ENCODE results near the gene BICRA.
A peak's percentile ranks its signal among the peaks of the same experiment; 100 is the strongest.
"Not testable (repeated sequence)": the region's sequence is repeated elsewhere in the genome, so short reads cannot be mapped to it uniquely, and the experiment has no call there.

The BICRA gene

GRCh38 chr19:47608969-47609905, at the start of gene BICRA:
Gene BICRA, plus strand, starts transcription at chr19:47609134. Its CDS starts 64,441 bp downstream, at chr19:47673575.
- DNase-seq (ENCODE audit: low read depth in 2 of 2), result peak; percentile 58 to 62

- no peak for DNase-seq (ENCODE audit: low read depth in 2 of 2)
These were observed 47.9 kb upstream of the BICRA start for GRCh38 chr19:47560999-47561398.

DNA sequence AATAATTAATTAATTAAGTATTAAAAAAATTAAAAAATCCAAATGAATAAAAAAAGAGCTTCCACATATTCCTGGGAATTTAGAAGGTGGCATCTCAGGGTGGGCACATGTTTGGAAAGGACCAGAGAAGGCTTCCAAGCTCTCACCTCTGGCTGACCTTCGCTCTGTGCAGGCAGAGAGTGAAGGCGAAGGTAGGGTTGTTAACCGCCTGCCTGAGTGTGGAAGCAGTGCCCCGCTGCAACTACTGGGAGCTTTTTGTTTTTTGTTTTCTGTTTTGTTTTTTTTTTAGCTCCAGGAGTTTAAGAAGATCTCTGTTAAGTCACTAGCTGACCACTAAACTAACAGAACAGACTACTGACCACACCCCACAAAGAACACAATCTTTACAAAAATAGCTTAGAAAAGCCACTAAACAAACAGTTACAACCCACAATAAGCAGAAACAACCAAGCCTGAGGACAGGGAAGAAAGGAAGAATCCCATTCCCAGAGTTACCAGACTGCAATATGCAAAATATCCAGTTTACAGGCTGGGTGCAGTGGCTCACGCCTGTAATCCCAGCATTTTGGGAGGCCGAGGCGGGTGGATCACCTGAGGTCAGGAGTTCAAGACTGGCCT, 47.4 kb upstream of the BICRA start:
- DNase-seq (ENCODE audit: low read depth in 2 of 2), result no peak

GRCh38 chr19:47564081-47564480, 44.9 kb upstream of the BICRA start:
- DNase-seq (ENCODE audit: low read depth in 2 of 2), result no peak

DNA sequence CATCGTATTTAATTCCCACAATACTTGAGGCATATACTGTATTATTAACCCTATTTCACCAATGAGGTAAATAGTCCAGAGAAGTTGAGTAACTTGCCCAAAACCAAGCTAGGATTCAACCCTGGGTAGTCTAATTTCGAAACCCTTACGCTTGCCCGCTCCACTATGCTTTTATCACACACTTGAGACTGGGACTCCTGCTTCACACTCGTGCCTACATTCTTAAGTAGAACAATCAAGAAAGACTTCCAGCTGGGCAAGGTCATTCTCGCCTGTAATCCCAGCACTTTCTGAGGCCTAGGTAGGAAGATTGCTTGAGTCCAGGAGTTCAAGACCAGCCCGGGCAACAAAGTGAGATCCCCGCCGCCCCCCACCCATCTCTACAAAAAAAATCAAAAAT, 39.6 kb upstream of the BICRA start:
- no peak for DNase-seq (ENCODE audit: low read depth in 2 of 2)

DNA sequence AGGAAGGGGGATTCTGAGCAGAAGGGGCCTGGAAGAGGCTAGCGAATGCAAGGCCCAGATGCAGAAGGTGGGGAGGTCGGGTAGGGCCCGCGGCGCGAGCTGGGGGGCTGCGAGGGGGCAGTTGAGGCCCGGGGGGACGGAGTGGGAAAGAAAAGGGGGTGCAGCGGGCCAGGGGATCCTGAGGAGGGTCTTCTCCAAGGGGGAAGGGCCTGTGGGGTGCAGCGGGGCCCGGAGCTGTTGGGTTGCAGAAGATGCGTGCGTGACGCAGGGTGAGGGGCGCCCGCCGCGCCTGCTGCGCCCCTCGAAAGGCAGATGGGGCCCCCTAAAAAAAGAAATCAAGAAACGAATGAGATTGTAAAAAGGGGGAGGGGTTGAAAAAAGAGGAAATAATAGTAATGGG, 36.3 kb upstream of the BICRA start:
- DNase-seq (ENCODE audit: low read depth in 2 of 2), result no peak

GRCh38 chr19:47573071-47574026, 35.6 kb upstream of the BICRA start, which contains the start of gene ZNF541:
Gene ZNF541, minus strand, starts transcription at chr19:47573148. Its CDS starts 17,292 bp downstream, at chr19:47555856.
- peak; percentile 71 to 72 for DNase-seq (ENCODE audit: low read depth in 2 of 2)

GRCh38 chr19:47580397-47580796, 28.5 kb upstream of the BICRA start:
- DNase-seq (ENCODE audit: low read depth in 2 of 2), result no peak

DNA sequence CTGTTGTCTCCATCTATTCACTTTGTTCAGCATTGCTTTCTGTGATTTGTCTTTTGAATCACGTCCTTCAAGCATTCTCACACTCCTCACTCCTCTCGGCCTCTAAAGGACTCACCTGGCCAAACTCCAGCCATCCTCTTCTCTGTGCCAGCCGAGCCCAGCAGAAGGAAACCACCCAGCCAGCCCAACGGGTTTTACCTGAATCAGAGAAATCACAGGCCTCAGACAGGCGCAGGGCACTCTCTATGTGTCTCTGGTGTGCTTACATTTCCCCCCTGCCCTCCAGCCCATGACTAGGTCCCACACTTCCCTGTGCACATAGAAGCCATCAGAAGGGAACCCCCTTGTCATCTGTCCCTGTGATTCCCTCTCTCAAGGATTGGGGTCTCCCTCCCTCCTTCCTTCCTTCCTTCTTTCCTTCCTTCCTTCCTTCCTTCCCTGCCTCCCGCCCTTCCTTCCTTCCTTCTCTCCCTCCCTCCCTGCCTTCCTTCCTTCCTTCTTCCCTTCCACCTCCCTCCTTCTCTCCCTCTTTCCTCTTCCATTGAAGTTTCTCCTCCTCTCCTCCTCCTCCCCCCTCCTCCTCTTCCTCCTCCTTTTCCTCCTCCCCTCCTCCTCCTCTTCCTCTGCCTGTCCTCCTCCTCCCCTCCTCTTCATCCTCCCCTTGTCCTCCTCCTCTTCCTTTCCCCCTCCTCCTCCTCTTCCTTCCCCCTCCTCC, 27.2 kb upstream of the BICRA start:
- DNase-seq (ENCODE audit: low read depth in 2 of 2), result no peak

DNA sequence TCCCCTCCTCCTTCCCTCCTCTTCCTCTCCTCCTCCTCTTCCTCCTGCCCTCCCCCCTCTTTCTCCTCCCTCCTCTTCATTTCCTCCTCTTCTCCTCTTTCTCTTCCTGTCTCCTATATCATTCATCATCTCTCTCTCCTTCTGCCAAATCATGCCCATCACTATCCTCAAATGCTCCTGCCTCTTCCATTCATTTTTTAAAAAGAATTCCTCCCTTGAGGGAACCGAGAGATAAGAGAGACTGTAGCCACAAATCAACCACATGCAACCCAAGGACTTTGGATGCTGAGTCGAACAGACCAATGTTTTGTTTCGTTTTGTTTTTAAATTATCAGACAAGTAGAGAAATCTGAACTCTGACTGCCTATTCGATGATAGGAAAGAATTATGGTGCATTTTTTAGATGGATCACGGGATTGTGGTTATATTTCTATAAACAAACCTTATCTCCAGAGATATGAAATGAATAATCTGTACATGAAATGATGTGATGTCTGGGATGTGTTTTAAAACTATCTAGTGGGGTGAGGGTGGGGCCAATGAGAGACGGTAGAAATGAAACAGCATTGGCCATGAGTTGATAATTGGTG, 26.5 kb upstream of the BICRA start:
- no peak for DNase-seq (ENCODE audit: low read depth in 2 of 2)

- DNase-seq (ENCODE audit: low read depth in 2 of 2), result not testable (repeated sequence)
These were observed 25.8 kb upstream of the BICRA start for GRCh38 chr19:47583161-47583560.

DNA sequence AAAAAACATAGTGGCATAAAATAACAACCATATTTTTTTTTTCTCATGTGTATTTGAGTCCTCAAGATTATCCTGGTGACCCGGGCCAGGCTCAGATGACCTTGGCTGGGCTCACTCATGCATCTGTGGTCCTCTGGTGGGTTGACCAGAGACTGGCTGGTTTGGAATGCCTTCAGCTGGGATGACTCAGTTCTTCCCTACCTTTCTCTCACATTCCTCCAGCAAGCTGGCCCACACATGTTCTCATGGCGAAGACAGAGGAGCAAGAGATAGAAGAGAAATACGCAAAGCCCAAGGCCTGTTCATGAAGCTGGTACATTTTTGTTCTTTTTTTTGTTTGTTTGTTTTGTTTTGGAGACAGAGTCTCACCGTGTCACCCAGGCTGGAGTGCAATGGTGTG, 21.6 kb upstream of the BICRA start:
- no peak for DNase-seq (ENCODE audit: low read depth in 2 of 2)

GRCh38 chr19:47589824-47590223, 19.1 kb upstream of the BICRA start:
- DNase-seq (ENCODE audit: low read depth in 2 of 2), result no peak

GRCh38 chr19:47593860-47594259, 15.1 kb upstream of the BICRA start:
- no peak for DNase-seq (ENCODE audit: low read depth in 2 of 2)

DNA sequence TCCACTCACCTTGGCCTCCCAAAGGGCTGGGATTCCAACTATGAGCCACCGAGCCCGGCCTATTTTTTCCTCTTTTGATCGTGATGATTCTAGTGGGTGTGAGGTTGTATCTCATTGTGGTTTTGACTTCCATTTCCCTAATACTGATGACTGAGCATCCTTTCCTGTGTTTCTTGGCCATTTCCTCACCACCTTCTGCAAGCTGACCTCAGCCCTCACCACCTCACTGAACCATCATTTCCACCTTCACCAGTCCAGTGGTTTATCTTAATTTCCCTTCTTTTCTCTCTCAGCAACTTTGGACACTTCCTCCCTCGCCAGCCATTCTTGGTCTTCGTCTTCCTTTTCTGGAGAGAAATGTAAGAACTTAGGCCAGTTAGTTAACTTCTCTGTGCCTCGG, 13.0 kb upstream of the BICRA start:
- no peak for DNase-seq (ENCODE audit: low read depth in 2 of 2)

DNA sequence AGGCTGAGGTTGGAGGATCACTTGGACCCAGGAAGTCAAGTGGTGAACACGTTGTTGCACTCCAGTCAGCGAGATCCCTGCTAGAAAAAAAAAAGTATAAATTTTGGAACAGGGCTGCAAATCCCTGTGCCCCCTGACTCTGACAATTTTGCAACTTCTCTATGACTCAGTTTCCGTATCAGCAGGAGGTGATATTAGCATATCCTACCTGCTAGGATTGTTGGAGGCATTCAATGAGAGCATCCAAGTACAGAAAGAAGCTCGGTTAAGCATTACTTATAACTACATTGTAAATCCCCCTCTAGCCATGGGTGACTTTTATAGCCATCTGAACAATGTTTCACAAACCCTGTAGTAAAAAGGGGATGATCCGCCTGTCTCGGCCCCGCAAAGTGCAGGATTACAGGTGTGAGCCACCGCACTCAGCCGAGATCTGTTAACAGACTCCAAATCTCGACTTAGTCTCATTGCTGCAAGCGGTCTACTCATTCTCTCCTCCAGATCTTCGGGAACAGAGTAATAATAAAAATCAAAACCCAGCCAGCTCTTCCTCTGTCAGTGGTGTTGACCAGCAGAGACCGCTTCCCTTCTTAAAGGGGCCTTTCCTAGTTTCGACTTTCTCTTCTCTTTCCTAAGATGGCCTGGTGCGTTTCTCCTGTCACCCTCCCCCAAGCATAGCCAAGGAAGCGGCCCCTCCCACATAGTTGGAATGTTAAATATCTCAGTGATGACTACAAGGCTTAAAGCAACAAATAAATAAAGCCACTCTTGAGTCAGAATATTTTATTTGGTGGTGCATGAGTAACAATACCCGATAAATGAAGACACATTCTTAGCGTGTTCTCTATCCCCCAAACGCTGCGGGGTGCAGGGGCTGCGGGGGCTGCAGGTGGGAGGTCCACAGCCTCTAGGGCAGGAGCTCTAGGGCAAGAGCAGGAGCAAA, 10.3 kb upstream of the BICRA start:
- DNase-seq (ENCODE audit: low read depth in 2 of 2), result no peak

DNA sequence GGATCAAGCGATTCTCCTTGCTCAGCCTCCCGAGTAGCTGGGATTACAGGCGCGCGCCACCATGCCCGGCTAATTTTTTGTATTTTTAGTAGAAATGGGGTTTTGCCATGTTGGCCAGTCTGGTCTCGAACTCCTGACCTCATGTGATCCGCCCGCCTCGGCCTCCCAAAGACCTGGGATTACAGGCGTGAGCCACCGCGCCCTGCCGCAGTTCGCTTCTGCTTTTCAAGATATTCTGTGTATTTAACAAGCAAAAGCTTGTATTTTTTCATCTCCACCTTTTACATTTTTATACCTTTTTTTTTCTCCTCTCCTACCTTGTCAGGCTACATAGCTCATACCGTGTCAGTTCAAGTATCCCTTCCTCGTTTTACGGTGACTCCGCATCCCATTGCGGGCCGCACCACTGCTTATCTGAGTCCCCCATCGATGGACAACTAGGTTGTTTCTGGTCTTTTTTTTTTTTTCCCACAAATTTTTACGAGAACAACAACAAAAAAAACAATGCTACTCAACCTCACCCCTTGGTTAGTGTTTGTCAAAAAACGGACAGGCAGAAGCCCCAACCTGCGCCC, 9.2 kb upstream of the BICRA start:
- not testable (repeated sequence) for DNase-seq (ENCODE audit: low read depth in 2 of 2)

GRCh38 chr19:47600246-47601179, 8.4 kb upstream of the BICRA start:
- DNase-seq (ENCODE audit: low read depth in 2 of 2), result peak; percentile 97 to 99
